PC-3 (cell line): ENCODE results near the gene EEPD1. TPM values are rescaled to one million over a fixed set of nuclear protein-coding genes. Genes with fewer than 3 reads are reported as not detected.

Experiments used
- ATAC-seq: fragments of 200-7000 bp; cut with Tn5 transposase; 2 replicates; pipeline ENCODE4 v1.9.1; 2020; ENCODE audit warnings: mild to moderate bottlenecking, moderate library complexity
- BruUV-seq: library from RNA; stranded (reverse); fragments of 400-500 nt; replicated peaks from 2 replicates; lab custom pipeline; 2021; lab: Mats Ljungman, UMichigan
- CTCF ChIA-PET: fragments of 300-600 bp; sonication (Branson Sonifier 250); formaldehyde crosslinking; loops from one replicate; lab custom pipeline; 2022; ENCODE audit warnings: antibody characterized with exemption; lab: Charles Lee
- POLR2A ChIA-PET: fragments of 300-600 bp; sonication (Branson Sonifier 250); formaldehyde crosslinking; loops from one replicate; lab custom pipeline; 2022; ENCODE audit warnings: antibody characterized with exemption; ENCODE audit not compliant: unreplicated experiment; lab: Charles Lee
- DNase-seq: peaks from one replicate; pipeline ENCODE4 v3.0.0-alpha.2; 2015
- H2AFZ ChIP-seq: fragments of 300-600 bp; sonication (generic); 2 replicates; pipeline ENCODE4 v1.6.0; 2016; ENCODE audit warnings: antibody characterized with exemption, low read length
- H3F3A ChIP-seq: fragments of 300-600 bp; sonication (generic); one replicate; pipeline ENCODE4 v1.6.0; 2017; ENCODE audit warnings: antibody characterized with exemption, low read length, control low read depth, mild to moderate bottlenecking; ENCODE audit not compliant: unreplicated experiment
- H3K27ac ChIP-seq: fragments of 300-600 bp; sonication (generic); 2 replicates; pipeline ENCODE4 v1.5.1; 2016; ENCODE audit warnings: mild to moderate bottlenecking, low read length
- H3K27me3 ChIP-seq: fragments of 300-600 bp; sonication (generic); 2 replicates; pipeline ENCODE4 v1.6.1; 2016; ENCODE audit warnings: low read length, mixed read lengths
- H3K36me3 ChIP-seq: fragments of 300-600 bp; sonication (generic); 2 replicates; pipeline ENCODE4 v1.6.1; 2016; ENCODE audit warnings: low read depth, mixed run types, low read length, mixed read lengths
- H3K4me1 ChIP-seq: fragments of 300-600 bp; sonication (generic); 2 replicates; pipeline ENCODE4 v1.5.1; 2016; ENCODE audit warnings: low read length; ENCODE audit not compliant: insufficient read depth
- H3K4me2 ChIP-seq: fragments of 300-600 bp; sonication (generic); 2 replicates; pipeline ENCODE4 v1.6.0; 2016; ENCODE audit warnings: low read length
- H3K4me3 ChIP-seq: fragments of 300-600 bp; sonication (generic); 2 replicates; pipeline ENCODE4 v1.5.1; 2016; ENCODE audit warnings: mild to moderate bottlenecking, low read length, mixed read lengths
- H3K79me2 ChIP-seq: fragments of 300-600 bp; sonication (generic); 2 replicates; pipeline ENCODE4 v1.6.1; 2017; ENCODE audit warnings: low read length, mixed read lengths
- H3K9ac ChIP-seq: fragments of 300-600 bp; sonication (generic); 2 replicates; pipeline ENCODE4 v1.6.0; 2016; ENCODE audit warnings: mild to moderate bottlenecking, low read length
- H3K9me2 ChIP-seq: fragments of 300-600 bp; sonication (generic); replicated peaks from 2 replicates; pipeline ENCODE4 v1.6.1; 2016; ENCODE audit warnings: mixed run types, low read length, mixed read lengths
- H3K9me3 ChIP-seq: fragments of 300-600 bp; sonication (generic); 2 replicates; pipeline ENCODE4 v1.6.1; 2016; ENCODE audit warnings: low read length, mixed read lengths
- H4K20me1 ChIP-seq: fragments of 300-600 bp; sonication (generic); 2 replicates; pipeline ENCODE4 v1.6.1; 2016; ENCODE audit warnings: low read length, mixed read lengths
- CTCF ChIP-seq: fragments of 300-600 bp; sonication (generic); conservative IDR thresholded peaks from 2 replicates; pipeline ENCODE4 v1.5.1; 2017; ENCODE audit warnings: antibody characterized with exemption, low read depth, mild to moderate bottlenecking, low read length
- EZH2 ChIP-seq: fragments of 300-600 bp; sonication (generic); IDR thresholded peaks from one replicate; pipeline ENCODE4 v1.6.1; 2017; ENCODE audit warnings: antibody characterized with exemption, mild to moderate bottlenecking, low read length; ENCODE audit not compliant: unreplicated experiment
- EZH2phosphoT487 ChIP-seq: fragments of 300-600 bp; sonication (generic); IDR thresholded peaks from 2 replicates; pipeline ENCODE4 v1.6.1; 2018; ENCODE audit warnings: mild to moderate bottlenecking, antibody characterized with exemption, low read length, borderline replicate concordance
- intact Hi-C: fragments of 100-400 bp; cut with micrococcal nuclease; formaldehyde crosslinking; loops from 2 replicates; pipeline ENCODE4 v1.9.0; 2023
- total RNA-seq: library from RNA; depleted of rRNA; stranded (reverse); fragments of >200 nt; gene quantifications from 2 replicates; pipeline ENCODE4 v1.2.3, GENCODE V29; 2014

EEPD1 gene
- total RNA-seq, 1 experiment from 2014 or later: 28.3 TPM

GRCh38 chr7:36192053-36192824, 39.2 kb downstream of the EEPD1 start:
- intact Hi-C loops: no loop called here
- Histone ChIP-seq H3K4me1 (peaks cover 22% of the 10 kb centered on the region), H3F3A (peaks cover 8% of the 10 kb centered on the region), H3K4me3 (no peak overlapping the region), H4K20me1 (no peaks in the 10 kb centered on the region), H3K27ac (no peak overlapping the region), H3K36me3 (no peaks in the 10 kb centered on the region), H3K27me3 (no peaks in the 10 kb centered on the region), H2AFZ (no peak overlapping the region), H3K9me3 (no peaks in the 10 kb centered on the region), H3K4me2 (no peak overlapping the region), H3K9ac (no peak overlapping the region), H3K9me2 (no peaks in the 10 kb centered on the region), H3K79me2 (peaks cover 62% of the 10 kb centered on the region)
- no peak for DNase-seq
- TF ChIP-seq EZH2: no peak
- no peak for TF ChIP-seq EZH2phosphoT487
- TF ChIP-seq CTCF: no peak
- BruUV-seq: no TSS peak
- no peak for ATAC-seq
- POLR2A ChIA-PET: no interaction called here
- CTCF ChIA-PET: no interaction called here

GRCh38 chr7:36192877-36193276, 39.8 kb downstream of the EEPD1 start:
- Histone ChIP-seq H3K4me2 (no peak overlapping the region), H3K9me2 (no peaks in the 10 kb centered on the region), H3F3A (peaks cover 8% of the 10 kb centered on the region), H3K79me2 (peaks cover 57% of the 10 kb centered on the region), H3K27ac (no peak overlapping the region), H3K9me3 (no peaks in the 10 kb centered on the region), H2AFZ (no peak overlapping the region), H4K20me1 (no peaks in the 10 kb centered on the region), H3K9ac (no peak overlapping the region), H3K36me3 (no peaks in the 10 kb centered on the region), H3K4me1 (peaks cover 22% of the 10 kb centered on the region), H3K27me3 (no peaks in the 10 kb centered on the region), H3K4me3 (no peak overlapping the region)
- POLR2A ChIA-PET: no interaction called here
- ATAC-seq (no peak), DNase-seq (no peak)
- TF ChIP-seq EZH2 (no peak), EZH2phosphoT487 (no peak), CTCF (no peak)
- CTCF ChIA-PET: no interaction called here
- intact Hi-C loops: no loop called here
- no TSS peak for BruUV-seq

- ChIA-PET POLR2A (interaction anchor here (0.7 kb wide), 1 partner anchor 53 kb away, joined by 12 read pairs; no protein-coding TSS in a partner anchor), CTCF (no interaction called here)
- no peak for TF ChIP-seq CTCF
- TF ChIP-seq EZH2: no peak
- no peak for TF ChIP-seq EZH2phosphoT487
- DNase-seq (no peak), ATAC-seq (no peak)
- Histone ChIP-seq H3K9me2 (no peaks in the 10 kb centered on the region), H3K4me2 (no peak overlapping the region), H3K4me3 (no peak overlapping the region), H3K36me3 (no peaks in the 10 kb centered on the region), H3K4me1 (peaks cover 22% of the 10 kb centered on the region), H3F3A (peaks cover 8% of the 10 kb centered on the region), H3K27ac (no peak overlapping the region), H3K79me2 (peaks cover 26% of the 10 kb centered on the region), H3K27me3 (no peaks in the 10 kb centered on the region), H2AFZ (no peak overlapping the region), H3K9ac (no peak overlapping the region), H3K9me3 (no peaks in the 10 kb centered on the region), H4K20me1 (no peaks in the 10 kb centered on the region)
- intact Hi-C loops: no loop called here
- BruUV-seq: no TSS peak
Measured at GRCh38 chr7:36198854-36199266, 45.8 kb downstream of the EEPD1 start.
